RWPE2 (cell line): ENCODE measurements around the gene KRTAP10-12.

ENCODE experiments used
- ATAC-seq: fragments of 200-7000 bp; cut with Tn5 transposase; 3 replicates; pipeline ENCODE4 v1.9.1; 2021; ENCODE audit warnings: low read depth
- DNase-seq: peaks from one replicate; pipeline ENCODE4 v3.0.0-alpha.2; 2020; ENCODE audit warnings: low spot score
- H3K27ac ChIP-seq: fragments of 450-650 bp; 2 replicates; pipeline ENCODE4 v1.5.1; 2017; ENCODE audit warnings: mild to moderate bottlenecking; ENCODE audit not compliant: poor library complexity, severe bottlenecking
- H3K27me3 ChIP-seq: fragments of 250-450 bp; sonication (Bioruptor Pico); 2 replicates; pipeline ENCODE4 v1.5.1; 2021; ENCODE audit warnings: mild to moderate bottlenecking, moderate library complexity; ENCODE audit not compliant: insufficient read depth, poor library complexity, severe bottlenecking
- H3K36me3 ChIP-seq: fragments of 250-450 bp; sonication (Bioruptor Pico); 2 replicates; pipeline ENCODE4 v1.5.1; 2020; ENCODE audit warnings: low read depth, mild to moderate bottlenecking, moderate library complexity
- H3K4me1 ChIP-seq: fragments of 250-450 bp; sonication (Bioruptor Pico); 2 replicates; pipeline ENCODE4 v1.5.1; 2021; ENCODE audit warnings: mild to moderate bottlenecking, moderate library complexity; ENCODE audit not compliant: insufficient read depth, poor library complexity, severe bottlenecking
- H3K4me3 ChIP-seq: fragments of 250-450 bp; sonication (Bioruptor Pico); 2 replicates; pipeline ENCODE4 v1.5.1; 2021; ENCODE audit warnings: mild to moderate bottlenecking, moderate library complexity; ENCODE audit not compliant: severe bottlenecking
- H3K9me3 ChIP-seq: fragments of 250-450 bp; sonication (Bioruptor Pico); 2 replicates; pipeline ENCODE4 v1.5.1; 2021; ENCODE audit warnings: mild to moderate bottlenecking, moderate library complexity; ENCODE audit not compliant: severe bottlenecking
- CTCF ChIP-seq: fragments of 450-650 bp; IDR thresholded peaks from one replicate; pipeline ENCODE4 v1.5.1; 2017; ENCODE audit warnings: mild to moderate bottlenecking, moderate library complexity; ENCODE audit not compliant: poor library complexity, severe bottlenecking

The KRTAP10-12 gene

DNA sequence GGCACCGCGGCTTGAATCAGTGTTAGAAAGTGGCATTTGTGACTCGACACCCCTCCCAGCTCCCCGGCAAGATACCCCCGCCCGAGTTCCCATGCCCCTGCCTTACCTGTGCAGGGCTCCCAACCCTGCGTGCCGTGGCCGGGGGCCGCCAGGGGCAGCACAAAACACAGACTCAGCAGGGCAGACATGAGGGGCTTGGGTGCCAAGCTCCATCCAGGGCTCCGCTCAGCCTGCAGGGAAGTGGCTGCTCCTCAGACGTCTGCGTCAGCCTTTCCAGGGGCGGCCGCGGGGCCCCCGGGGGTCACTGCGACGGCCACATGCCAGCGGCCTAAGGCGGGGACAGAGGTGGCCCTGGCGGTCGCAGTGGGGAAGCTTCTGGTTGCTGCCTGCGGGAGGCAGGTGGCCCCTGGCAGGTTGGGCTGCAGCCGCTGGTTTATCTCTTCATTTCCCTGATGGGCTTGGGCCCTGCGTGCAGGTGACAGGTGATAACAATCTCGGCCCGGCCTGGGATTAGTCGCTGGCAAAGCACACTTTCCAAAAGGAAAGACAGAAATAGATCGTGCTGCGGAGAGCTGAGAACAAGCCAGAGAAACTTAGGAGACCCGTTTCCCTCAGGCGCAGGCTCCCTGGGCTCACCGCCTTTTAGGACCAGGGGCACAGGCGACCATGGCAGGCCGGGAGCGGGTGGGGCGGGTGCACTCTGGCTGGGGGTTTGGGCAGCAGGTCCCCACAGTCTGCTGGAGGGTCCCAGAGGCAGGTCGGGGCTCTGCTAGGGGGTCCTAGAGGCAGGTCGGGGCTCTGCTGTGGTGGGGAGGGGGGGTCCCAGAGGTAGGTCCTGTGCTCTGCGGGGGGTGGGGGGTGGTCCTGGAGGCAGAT lies 14.6 kb downstream of the KRTAP10-12 start, which contains the start of gene TSPEAR:
TSPEAR (minus strand) TSS at position 246 of the 876 bp plus-strand sequence; CDS start at position 188, 58 bp downstream.
- ATAC-seq = peak; percentile 13; the same call in 2 of the 3 replicates
- no peak for DNase-seq
- no peak for TF ChIP-seq CTCF
- no peaks in the 10 kb centered on the region for H3K36me3 ChIP-seq
- peaks cover 2% of the 10 kb centered on the region for H3K9me3 ChIP-seq
- H3K27me3 ChIP-seq = peaks cover 78% of the 10 kb centered on the region
- no peak within 1 kb of the TSS for H3K27ac ChIP-seq
- H3K4me3 ChIP-seq = no peak within 1 kb of the TSS
- peaks cover 9% of the 10 kb centered on the region for H3K4me1 ChIP-seq

DNA sequence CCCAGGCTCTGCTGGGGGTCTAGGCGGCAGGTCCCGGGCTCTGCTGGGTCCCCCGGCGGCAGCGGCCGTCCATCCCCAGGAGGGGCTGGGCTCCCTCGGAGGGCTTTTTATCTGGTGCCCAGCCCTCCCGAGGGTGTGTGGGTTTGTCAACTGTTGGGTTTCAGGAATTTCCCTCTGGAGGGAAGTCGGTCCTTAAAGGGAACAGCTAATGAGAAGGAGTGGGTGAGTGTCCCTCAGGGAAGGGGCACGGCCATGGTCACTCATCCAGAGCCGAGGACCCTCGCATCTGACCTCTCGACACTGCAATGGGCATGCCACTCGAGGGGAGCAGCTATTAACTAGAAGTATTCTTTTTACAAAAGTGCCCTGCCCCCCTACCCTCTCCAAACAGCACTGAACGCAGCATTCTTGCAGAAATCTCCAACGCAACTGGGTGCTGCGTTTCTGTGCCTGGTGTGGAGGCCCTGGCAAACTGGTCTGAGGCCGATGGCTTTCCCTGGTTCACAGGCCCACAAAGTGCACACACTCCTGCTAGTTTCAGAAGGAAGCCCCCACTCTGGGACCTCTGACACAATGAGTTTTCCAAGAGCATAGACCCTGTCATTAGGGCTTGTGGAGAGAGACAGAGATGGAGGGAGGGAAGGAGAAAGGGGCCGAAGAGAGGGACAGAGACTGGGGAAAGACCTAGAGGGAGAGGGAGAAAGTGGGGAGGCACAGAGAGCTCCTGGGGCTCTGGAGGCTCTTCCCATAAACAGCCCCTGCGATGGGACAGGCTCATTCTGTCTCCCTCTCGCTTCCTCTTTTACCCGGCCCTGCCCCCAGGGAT lies 15.4 kb downstream of the KRTAP10-12 start:
- DNase-seq (no peak), ATAC-seq (no peak)
- Histone ChIP-seq H3K4me3 (no peak overlapping the region), H3K36me3 (no peaks in the 10 kb centered on the region), H3K4me1 (peaks cover 9% of the 10 kb centered on the region), H3K27ac (no peak overlapping the region), H3K27me3 (peaks cover 72% of the 10 kb centered on the region), H3K9me3 (peaks cover 2% of the 10 kb centered on the region)
- TF ChIP-seq CTCF = no peak

DNA sequence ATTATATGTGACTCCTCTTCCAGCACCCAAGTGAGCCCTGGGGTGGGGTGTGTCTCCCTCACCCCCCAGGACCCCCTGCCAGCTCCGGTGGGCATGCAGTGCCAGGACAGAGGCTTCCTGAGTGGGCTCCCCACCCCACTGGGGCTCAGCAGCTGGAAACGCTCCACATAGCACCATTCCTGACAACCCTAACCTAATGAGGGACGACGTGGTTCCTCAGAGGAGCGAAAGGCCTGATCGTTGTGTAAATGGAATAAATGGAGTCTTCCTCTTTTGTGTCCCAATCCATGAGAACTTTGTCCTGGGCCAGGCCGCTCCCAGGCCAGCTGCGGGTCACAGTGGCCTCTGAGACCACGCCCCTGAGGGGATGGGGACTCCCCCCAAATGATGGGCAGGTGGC lies 16.2 kb downstream of the KRTAP10-12 start:
- H3K4me1 ChIP-seq = peaks cover 9% of the 10 kb centered on the region
- H3K27me3 ChIP-seq = peaks cover 72% of the 10 kb centered on the region
- ATAC-seq (no peak), DNase-seq (no peak)
- H3K27ac ChIP-seq = no peak overlapping the region
- no peak for TF ChIP-seq CTCF
- no peaks in the 10 kb centered on the region for H3K36me3 ChIP-seq
- H3K9me3 ChIP-seq = peaks cover 2% of the 10 kb centered on the region
- H3K4me3 ChIP-seq = no peak overlapping the region

DNA sequence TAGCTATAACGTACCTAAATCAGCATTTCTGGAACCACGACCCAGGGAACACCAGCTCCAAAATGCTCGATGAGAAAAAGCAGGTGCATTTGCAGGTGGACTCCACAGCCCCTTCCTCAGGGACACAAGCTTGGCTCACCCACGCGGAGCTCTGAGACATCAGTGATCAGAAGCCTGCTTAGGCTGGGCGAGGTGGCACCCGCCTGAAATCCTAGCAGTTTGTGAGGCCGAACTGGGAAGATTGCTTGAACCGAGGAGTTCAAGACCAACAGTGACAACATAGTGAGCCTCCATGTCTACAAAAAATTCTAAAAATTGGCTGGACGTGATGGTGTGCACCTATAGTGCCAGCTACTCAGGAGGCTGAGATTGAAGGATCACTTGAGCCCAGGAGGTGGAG lies 16.9 kb downstream of the KRTAP10-12 start:
- ATAC-seq (no peak), DNase-seq (no peak)
- H3K4me1 ChIP-seq = peaks cover 9% of the 10 kb centered on the region
- peaks cover 2% of the 10 kb centered on the region for H3K9me3 ChIP-seq
- peaks cover 70% of the 10 kb centered on the region for H3K27me3 ChIP-seq
- no peaks in the 10 kb centered on the region for H3K36me3 ChIP-seq
- no peak overlapping the region for H3K4me3 ChIP-seq
- TF ChIP-seq CTCF = no peak
- no peak overlapping the region for H3K27ac ChIP-seq
